ENCODE results near the gene FLOT2. TPM values are rescaled to one million over a fixed set of nuclear protein-coding genes. Genes with fewer than 3 reads are reported as not detected.

The FLOT2 gene
- total and polyA plus RNA-seq, 10 of the 15 experiments (the other 5 are each of a cell fraction or from before 2014, with no cell fraction given): 56.8 to 302 (median 149) TPM

- TF ChIP-seq ZNF687 (IDR thresholded peaks at IDR 0.05) (peak; percentile 84), MEF2B (IDR thresholded peaks at IDR 0.05; ENCODE audit: partially characterized antibody, poor library complexity, severe bottlenecking) (peak; percentile 34), KLF5 (IDR thresholded peaks at IDR 0.05; ENCODE audit: partially characterized antibody) (peak; percentile 36), NR2F1 (conservative IDR thresholded peaks at IDR 0.05) (peak; percentile 78), NFYA (IDR thresholded peaks at IDR 0.05; ENCODE audit: borderline replicate concordance, low read depth, low read length) (no peak), ZNF622 (IDR thresholded peaks at IDR 0.05) (no peak), NFIC (IDR thresholded peaks at IDR 0.05; ENCODE audit: low read depth, low read length) (no peak), ZNF217 (IDR thresholded peaks at IDR 0.05) (peak; percentile 85), ATF3 (IDR thresholded peaks at IDR 0.05; ENCODE audit: borderline replicate concordance, extremely low read depth, low read depth, low read length) (no peak), POLR2AphosphoS5 (IDR thresholded peaks at IDR 0.05; ENCODE audit: low read length) (no peak; the same call in 1 of the 2 replicates), EGR1 (IDR thresholded peaks at IDR 0.05; ENCODE audit: borderline replicate concordance in 1 of 2, low read depth in 2 of 2, low read length in 2 of 2) (peak in 1 of 2 experiments; percentile 91; a peak in 2 of 3 replicates), BCL11A (IDR thresholded peaks at IDR 0.05; ENCODE audit: low read depth, low read length) (no peak), EED (IDR thresholded peaks at IDR 0.05; ENCODE audit: low read depth) (peak; percentile 58), DPF2 (IDR thresholded peaks at IDR 0.05) (peak; percentile 95), E2F4 (IDR thresholded peaks at IDR 0.05; ENCODE audit: low read depth, low read length) (no peak), SUPT20H (IDR thresholded peaks at IDR 0.05; ENCODE audit: borderline replicate concordance, control insufficient read depth, low read depth, low read length) (no peak), WRNIP1 (IDR thresholded peaks at IDR 0.05; ENCODE audit: borderline replicate concordance, low read depth, low read length) (no peak), MAX (IDR thresholded peaks at IDR 0.05; ENCODE audit: low read depth, low read length) (no peak; the same call in 1 of the 2 replicates), TARDBP (IDR thresholded peaks at IDR 0.05; ENCODE audit: borderline replicate concordance) (no peak)
- TF ChIP-seq, protein P1, sequence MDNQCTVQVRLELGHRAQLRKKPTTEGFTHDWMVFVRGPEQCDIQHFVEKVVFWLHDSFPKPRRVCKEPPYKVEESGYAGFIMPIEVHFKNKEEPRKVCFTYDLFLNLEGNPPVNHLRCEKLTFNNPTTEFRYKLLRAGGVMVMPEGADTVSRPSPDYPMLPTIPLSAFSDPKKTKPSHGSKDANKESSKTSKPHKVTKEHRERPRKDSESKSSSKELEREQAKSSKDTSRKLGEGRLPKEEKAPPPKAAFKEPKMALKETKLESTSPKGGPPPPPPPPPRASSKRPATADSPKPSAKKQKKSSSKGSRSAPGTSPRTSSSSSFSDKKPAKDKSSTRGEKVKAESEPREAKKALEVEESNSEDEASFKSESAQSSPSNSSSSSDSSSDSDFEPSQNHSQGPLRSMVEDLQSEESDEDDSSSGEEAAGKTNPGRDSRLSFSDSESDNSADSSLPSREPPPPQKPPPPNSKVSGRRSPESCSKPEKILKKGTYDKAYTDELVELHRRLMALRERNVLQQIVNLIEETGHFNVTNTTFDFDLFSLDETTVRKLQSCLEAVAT (IDR thresholded peaks at IDR 0.05): peak; percentile 58
Measured at GRCh38 chr17:28896884-28897768, at the start of gene FLOT2 (continued).

All from GM12878 (cell line).